PC-9 (cell line): ENCODE data around the gene B4GALNT3. TPM values are rescaled to one million over a fixed set of nuclear protein-coding genes. Genes with fewer than 3 reads are reported as not detected.

Experiments
- BruUV-seq: library from RNA; stranded (reverse); fragments of 400-500 nt; replicated peaks from 2 replicates; lab custom pipeline; 2021; lab: Mats Ljungman, UMichigan
- CTCF ChIA-PET: fragments of 300-600 bp; sonication (Branson Sonifier 250); formaldehyde crosslinking; loops from one replicate; lab custom pipeline; 2022; ENCODE audit warnings: antibody characterized with exemption; lab: Charles Lee
- POLR2A ChIA-PET: fragments of 300-600 bp; sonication (Branson Sonifier 250); formaldehyde crosslinking; loops from one replicate; lab custom pipeline; 2022; ENCODE audit warnings: antibody characterized with exemption; ENCODE audit not compliant: unreplicated experiment; lab: Charles Lee
- DNase-seq, 2 experiments: peaks; one replicate each; pipeline versions ENCODE4 v3.0.0 to v3.0.0-alpha.2; 2015 to 2022; ENCODE audit warnings: mixed read lengths in 1 of 2
- H2AFZ ChIP-seq: fragments of 200-600 bp; sonication (generic); 2 replicates; pipeline ENCODE4 v1.8.1; 2017; ENCODE audit warnings: antibody characterized with exemption
- H3F3A ChIP-seq: fragments of 200-600 bp; sonication (generic); 2 replicates; pipeline ENCODE4 v1.8.1; 2017; ENCODE audit warnings: antibody characterized with exemption, mild to moderate bottlenecking, low read depth; ENCODE audit not compliant: insufficient read depth
- H3K27ac ChIP-seq: fragments of 200-600 bp; sonication (generic); 2 replicates; pipeline ENCODE4 v1.6.1; 2016; ENCODE audit warnings: mixed run types
- H3K27me3 ChIP-seq: fragments of 200-600 bp; sonication (generic); 2 replicates; pipeline ENCODE4 v1.6.1; 2016; ENCODE audit warnings: low read depth, mixed run types; ENCODE audit not compliant: insufficient read depth
- H3K36me3 ChIP-seq: fragments of 200-600 bp; sonication (generic); 2 replicates; pipeline ENCODE4 v1.6.1; 2016; ENCODE audit warnings: low read depth, mixed run types
- H3K4me1 ChIP-seq: fragments of 200-600 bp; sonication (generic); replicated peaks from 2 replicates; pipeline ENCODE4 v1.6.1; 2016; ENCODE audit warnings: mixed run types; ENCODE audit not compliant: insufficient read depth
- H3K4me2 ChIP-seq: fragments of 200-600 bp; sonication (generic); 2 replicates; pipeline ENCODE4 v1.6.1; 2017; ENCODE audit warnings: mixed run types
- H3K4me3 ChIP-seq: fragments of 200-600 bp; sonication (generic); 2 replicates; pipeline ENCODE4 v1.6.1; 2016; ENCODE audit warnings: mixed run types
- H3K79me2 ChIP-seq: fragments of 200-600 bp; sonication (generic); 2 replicates; pipeline ENCODE4 v1.6.1; 2017; ENCODE audit warnings: low read depth, mixed run types
- H3K9me2 ChIP-seq: fragments of 200-600 bp; sonication (generic); 2 replicates; pipeline ENCODE4 v1.8.1; 2017; ENCODE audit warnings: mild to moderate bottlenecking; ENCODE audit not compliant: insufficient read depth
- H3K9me3 ChIP-seq: fragments of 200-600 bp; sonication (generic); 2 replicates; pipeline ENCODE4 v1.8.1; 2016; ENCODE audit warnings: low read depth; ENCODE audit not compliant: insufficient read depth
- H4K20me1 ChIP-seq: fragments of 200-600 bp; sonication (generic); 2 replicates; pipeline ENCODE4 v1.8.1; 2017; ENCODE audit not compliant: insufficient read depth
- CTCF ChIP-seq: fragments of 200-600 bp; sonication (generic); conservative IDR thresholded peaks from 2 replicates; pipeline ENCODE4 v1.6.1; 2017; ENCODE audit warnings: mixed run types, antibody characterized with exemption, mild to moderate bottlenecking, moderate library complexity
- EZH2 ChIP-seq: fragments of 200-600 bp; sonication (generic); IDR thresholded peaks from 2 replicates; pipeline ENCODE4 v1.8.0; 2017; ENCODE audit warnings: antibody characterized with exemption, low read depth
- intact Hi-C: fragments of 100-400 bp; cut with micrococcal nuclease; formaldehyde crosslinking; loops from one replicate; pipeline ENCODE4 v1.10.0; 2022; ENCODE audit not compliant: unreplicated experiment
- total RNA-seq: library from RNA; stranded (reverse); gene quantifications from 2 replicates; pipeline ENCODE4 v1.2.3, GENCODE V29; 2021

Gene B4GALNT3
- total RNA-seq, 1 experiment from 2014 or later: 8.0 TPM

GRCh38 chr12:601976-602699 is 142.4 kb downstream of the B4GALNT3 start:
- Histone ChIP-seq H3K79me2 (no peaks in the 10 kb centered on the region), H3K27ac (no peak overlapping the region), H3K9me3 (no peaks in the 10 kb centered on the region; the same call in 1 of the 2 replicates), H3K9me2 (peaks cover 5% of the 10 kb centered on the region; the same call in 1 of the 2 replicates), H3K4me2 (no peak overlapping the region), H3K4me3 (no peak overlapping the region), H4K20me1 (no peaks in the 10 kb centered on the region), H3K4me1 (peaks cover 7% of the 10 kb centered on the region), H3F3A (peaks cover 7% of the 10 kb centered on the region), H3K36me3 (no peaks in the 10 kb centered on the region), H3K27me3 (no peaks in the 10 kb centered on the region), H2AFZ (no peak overlapping the region)
- no peak for DNase-seq
- intact Hi-C loops: no loop called here
- TF ChIP-seq CTCF (no peak), EZH2 (no peak)
- BruUV-seq: no TSS peak
- ChIA-PET POLR2A (no interaction called here), CTCF (no interaction called here)

DNA sequence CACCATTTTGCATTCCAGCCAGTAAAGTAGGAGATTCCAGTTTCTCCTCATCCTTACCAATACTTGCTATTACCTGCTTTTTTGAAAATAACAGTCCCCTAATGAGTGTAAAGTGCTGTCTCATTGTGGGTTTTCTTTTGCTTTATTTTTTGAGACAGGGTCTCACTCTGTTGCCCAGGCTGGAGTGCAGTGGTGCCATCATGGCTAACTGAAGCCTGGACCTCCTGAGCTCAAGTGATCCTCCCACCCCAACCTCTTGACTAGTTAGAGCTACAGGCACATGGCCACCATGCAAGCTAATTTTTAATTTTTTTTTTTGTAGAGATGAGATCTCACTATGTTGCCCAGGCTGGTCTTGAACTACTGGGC is 142.9 kb downstream of the B4GALNT3 start:
- no peaks in the 10 kb centered on the region for H3K27me3 ChIP-seq
- no peak for TF ChIP-seq EZH2
- TF ChIP-seq CTCF: no peak
- intact Hi-C loops: no loop called here
- no peak overlapping the region for H2AFZ ChIP-seq
- peaks cover 5% of the 10 kb centered on the region; the same call in 1 of the 2 replicates for H3K9me2 ChIP-seq
- no peak overlapping the region for H3K4me3 ChIP-seq
- POLR2A ChIA-PET: no interaction called here
- H3K36me3 ChIP-seq: no peaks in the 10 kb centered on the region
- CTCF ChIA-PET: no interaction called here
- peaks cover 12% of the 10 kb centered on the region for H3K4me1 ChIP-seq
- no peaks in the 10 kb centered on the region for H3K79me2 ChIP-seq
- no peaks in the 10 kb centered on the region; the same call in 1 of the 2 replicates for H3K9me3 ChIP-seq
- BruUV-seq: no TSS peak
- H3F3A ChIP-seq: peaks cover 10% of the 10 kb centered on the region
- no peak overlapping the region for H3K27ac ChIP-seq
- no peak overlapping the region for H3K4me2 ChIP-seq
- H4K20me1 ChIP-seq: no peaks in the 10 kb centered on the region
- DNase-seq: no peak

DNA sequence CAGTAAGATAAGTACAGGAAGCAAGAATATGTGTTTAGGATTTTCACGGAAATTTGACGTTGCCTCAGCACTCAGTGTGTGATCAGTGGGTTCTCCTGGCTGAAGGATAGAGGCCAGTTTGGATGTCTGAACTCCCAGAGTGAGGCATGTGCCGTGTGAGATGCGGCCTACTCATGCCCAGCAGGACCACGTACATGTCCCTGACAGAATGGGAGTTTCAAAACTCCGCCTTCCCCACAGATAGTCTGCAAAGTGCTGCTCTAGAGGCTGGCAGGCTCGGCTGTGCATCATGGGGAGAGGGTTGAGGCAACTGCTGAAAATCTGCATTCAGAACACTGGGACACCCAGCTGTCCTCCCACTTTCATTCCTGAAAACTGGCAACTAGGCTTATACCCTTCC is 145.2 kb downstream of the B4GALNT3 start:
- no peaks in the 10 kb centered on the region; the same call in 1 of the 2 replicates for H3K9me3 ChIP-seq
- H3F3A ChIP-seq: peaks cover 19% of the 10 kb centered on the region
- no TSS peak for BruUV-seq
- no peaks in the 10 kb centered on the region for H3K36me3 ChIP-seq
- no peak overlapping the region for H3K27ac ChIP-seq
- H3K4me1 ChIP-seq: peaks cover 24% of the 10 kb centered on the region
- H4K20me1 ChIP-seq: no peaks in the 10 kb centered on the region
- H2AFZ ChIP-seq: no peak overlapping the region
- intact Hi-C loops: no loop called here
- peaks cover 5% of the 10 kb centered on the region; the same call in 1 of the 2 replicates for H3K9me2 ChIP-seq
- H3K79me2 ChIP-seq: no peaks in the 10 kb centered on the region
- no peak overlapping the region for H3K4me2 ChIP-seq
- no peak overlapping the region for H3K4me3 ChIP-seq
- no peak for DNase-seq
- CTCF ChIA-PET: no interaction called here
- no peaks in the 10 kb centered on the region for H3K27me3 ChIP-seq
- POLR2A ChIA-PET: no interaction called here
- no peak for TF ChIP-seq CTCF
- no peak for TF ChIP-seq EZH2
